ENCODE results near the gene ELMOD3.
A peak's percentile ranks its signal among the peaks of the same experiment; 100 is the strongest.
"Not testable (repeated sequence)": the region's sequence is repeated elsewhere in the genome, so short reads cannot be mapped to it uniquely, and the experiment has no call there.

The ELMOD3 gene

GRCh38 chr2:85400541-85401463 is 46.2 kb downstream of the ELMOD3 start:
- Mint-ChIP-seq H3K36me3 (peaks cover 8% of the 10 kb centered on the region), H3K4me1 (peaks cover 20% of the 10 kb centered on the region), H3K4me3 (no peak overlapping the region), H3K27ac (peak overlapping the region; percentile 29), H3K9me3 (peaks cover 3% of the 10 kb centered on the region)
- ATAC-seq (no peak), DNase-seq (ENCODE audit: low spot score in 2 of 2) (no peak)

- no peak for DNase-seq (ENCODE audit: low spot score in 2 of 2)
- Mint-ChIP-seq H3K4me3 (no peak overlapping the region), H3K27ac (no peak overlapping the region), H3K4me1 (peaks cover 25% of the 10 kb centered on the region), H3K36me3 (peaks cover 9% of the 10 kb centered on the region), H3K9me3 (peaks cover 3% of the 10 kb centered on the region)
- no peak for ATAC-seq
Observed at GRCh38 chr2:85401464-85401805, 46.9 kb downstream of the ELMOD3 start.

GRCh38 chr2:85401844-85402243 is 47.3 kb downstream of the ELMOD3 start:
- Mint-ChIP-seq H3K4me1 (peaks cover 21% of the 10 kb centered on the region), H3K27ac (no peak overlapping the region), H3K4me3 (no peak overlapping the region), H3K36me3 (peaks cover 9% of the 10 kb centered on the region), H3K9me3 (peaks cover 3% of the 10 kb centered on the region)
- DNase-seq (ENCODE audit: low spot score in 2 of 2) (no peak), ATAC-seq (no peak)

GRCh38 chr2:85405201-85406059 is 50.9 kb downstream of the ELMOD3 start:
- H3K9me3 Mint-ChIP-seq = peaks cover 3% of the 10 kb centered on the region
- peak overlapping the region; percentile 81 for H3K27ac Mint-ChIP-seq
- DNase-seq (ENCODE audit: low spot score in 2 of 2) = peak; percentile 42 to 68
- ATAC-seq = peak; percentile 98
- H3K36me3 Mint-ChIP-seq = peaks cover 9% of the 10 kb centered on the region
- peak overlapping the region; percentile 57 for H3K4me3 Mint-ChIP-seq
- H3K4me1 Mint-ChIP-seq = peaks cover 44% of the 10 kb centered on the region

GRCh38 chr2:85409845-85410583 is 55.4 kb downstream of the ELMOD3 start, which contains the start of gene CAPG:
Gene CAPG (minus strand): TSS chr2:85410366. CDS start chr2:85402145, 8,221 bp downstream.
- H3K36me3 Mint-ChIP-seq = peaks cover 9% of the 10 kb centered on the region

GRCh38 chr2:85410584-85411404 is 56.2 kb downstream of the ELMOD3 start:
- no peaks in the 10 kb centered on the region for H3K9me3 Mint-ChIP-seq
- H3K4me3 Mint-ChIP-seq = peak overlapping the region; percentile 71
- peak overlapping the region; percentile 77 for H3K27ac Mint-ChIP-seq
- DNase-seq (ENCODE audit: low spot score in 2 of 2) (no peak), ATAC-seq (no peak)
- peaks cover 47% of the 10 kb centered on the region for H3K4me1 Mint-ChIP-seq
- peaks cover under 1% of the 10 kb centered on the region for H3K36me3 Mint-ChIP-seq

More at GRCh38 chr2:85409845-85410583, 55.4 kb downstream of the ELMOD3 start, which contains the start of gene CAPG:
- DNase-seq (ENCODE audit: low spot score in 2 of 2) = no peak
- peak within 1 kb of the TSS; percentile 77 for H3K27ac Mint-ChIP-seq
- no peaks in the 10 kb centered on the region for H3K9me3 Mint-ChIP-seq
- peak; percentile 35 for ATAC-seq
- peak within 1 kb of the TSS; percentile 71 for H3K4me3 Mint-ChIP-seq
- peaks cover 55% of the 10 kb centered on the region for H3K4me1 Mint-ChIP-seq

- H3K27ac Mint-ChIP-seq = peak overlapping the region; percentile 77
- H3K4me3 Mint-ChIP-seq = peak overlapping the region; percentile 71
- H3K4me1 Mint-ChIP-seq = peaks cover 42% of the 10 kb centered on the region
Observed at GRCh38 chr2:85411405-85411748, 56.8 kb downstream of the ELMOD3 start.

GRCh38 chr2:85413592-85414420 is 59.2 kb downstream of the ELMOD3 start:
- Mint-ChIP-seq H3K36me3 (no peaks in the 10 kb centered on the region), H3K4me1 (peaks cover 31% of the 10 kb centered on the region), H3K27ac (peak overlapping the region; percentile 48), H3K4me3 (peak overlapping the region; percentile 69), H3K9me3 (no peaks in the 10 kb centered on the region)
- DNase-seq (ENCODE audit: low spot score in 2 of 2) (no peak), ATAC-seq (peak; percentile 41)

More at GRCh38 chr2:85411405-85411748, 56.8 kb downstream of the ELMOD3 start:
- no peaks in the 10 kb centered on the region for H3K36me3 Mint-ChIP-seq
- no peak for ATAC-seq
- no peaks in the 10 kb centered on the region for H3K9me3 Mint-ChIP-seq
- no peak for DNase-seq (ENCODE audit: low spot score in 2 of 2)

GRCh38 chr2:85414421-85414759 is 59.8 kb downstream of the ELMOD3 start:
- not testable (repeated sequence) for ATAC-seq; H3K4me3 Mint-ChIP-seq; H3K36me3 Mint-ChIP-seq; H3K27ac Mint-ChIP-seq; DNase-seq (ENCODE audit: low spot score in 2 of 2); H3K9me3 Mint-ChIP-seq
- peaks cover 31% of the 10 kb centered on the region for H3K4me1 Mint-ChIP-seq

GRCh38 chr2:85414761-85415553 is 60.4 kb downstream of the ELMOD3 start:
- peak overlapping the region; percentile 11 for H3K27ac Mint-ChIP-seq
- no peaks in the 10 kb centered on the region for H3K9me3 Mint-ChIP-seq
- H3K4me1 Mint-ChIP-seq = peaks cover 30% of the 10 kb centered on the region
- DNase-seq (ENCODE audit: low spot score in 2 of 2) (no peak), ATAC-seq (no peak)
- no peaks in the 10 kb centered on the region for H3K36me3 Mint-ChIP-seq
- H3K4me3 Mint-ChIP-seq = no peak overlapping the region

- DNase-seq (ENCODE audit: low spot score in 2 of 2) (no peak), ATAC-seq (no peak)
- Mint-ChIP-seq H3K4me1 (peaks cover 29% of the 10 kb centered on the region), H3K27ac (no peak overlapping the region), H3K9me3 (no peaks in the 10 kb centered on the region), H3K36me3 (peaks cover 8% of the 10 kb centered on the region), H3K4me3 (no peak overlapping the region)
Observed at GRCh38 chr2:85415980-85416650, 61.5 kb downstream of the ELMOD3 start.

- Mint-ChIP-seq H3K9me3 (no peaks in the 10 kb centered on the region), H3K27ac (peak within 1 kb of the TSS; percentile 98), H3K36me3 (peaks cover 9% of the 10 kb centered on the region), H3K4me1 (peaks cover 27% of the 10 kb centered on the region), H3K4me3 (peak within 1 kb of the TSS; percentile 86)
- ATAC-seq (peak; percentile 89), DNase-seq (ENCODE audit: low spot score in 2 of 2) (peak; percentile 77 to 91)
Observed at GRCh38 chr2:85418132-85419008, 63.8 kb downstream of the ELMOD3 start, which contains the start of gene SH2D6. Gene SH2D6 (plus strand): TSS chr2:85418714. CDS start chr2:85429466, 10,752 bp downstream.

Measured in stimulated activated effector memory CD8-positive, alpha-beta T cell treated with anti-CD3 and anti-CD28 coated beads, Interleukin-12 subunit alpha, Interleukin-12 subunit beta, amount 100 ng/mL, for 72 hours (primary cell).